Activated T-helper 1 cell treated with anti-CD3 and anti-CD28 coated beads, Interleukin-2, amount 50 U/mL, for 16 hours (primary cell): Measurements from ENCODE around the gene AURKA.
"Not testable (repeated sequence)": the region's sequence is repeated elsewhere in the genome, so short reads cannot be mapped to it uniquely, and the experiment has no call there.

ENCODE experiments used
- DNase-seq, 2 donors: peaks; one replicate each; pipeline ENCODE4 v3.0.0-alpha.2; 2020; ENCODE audit warnings: low read depth in 1 of 2, low spot score in 1 of 2

AURKA gene

GRCh38 chr20:56360133-56360907 lies 31.7 kb downstream of the AURKA start:
- DNase-seq = no peak

- DNase-seq = no peak
Measured at GRCh38 chr20:56359212-56360132, 32.5 kb downstream of the AURKA start.

- DNase-seq = peak; percentile 59 to 77
Measured at GRCh38 chr20:56358600-56359211, 33.3 kb downstream of the AURKA start, which contains the start of gene FAM210B. TSS of gene FAM210B (plus strand) at chr20:56358974. CDS start at chr20:56359006, 32 bp downstream.

GRCh38 chr20:56358070-56358469 lies 33.9 kb downstream of the AURKA start:
- no peak for DNase-seq

GRCh38 chr20:56353356-56353755 lies 38.7 kb downstream of the AURKA start:
- no peak for DNase-seq

GRCh38 chr20:56352345-56353055 lies 39.5 kb downstream of the AURKA start:
- DNase-seq = no peak

GRCh38 chr20:56350842-56351241 lies 41.2 kb downstream of the AURKA start:
- no peak for DNase-seq

- no peak for DNase-seq
Measured at GRCh38 chr20:56348746-56349145, 43.3 kb downstream of the AURKA start.

GRCh38 chr20:56348305-56348693 lies 43.7 kb downstream of the AURKA start:
- DNase-seq = no peak

GRCh38 chr20:56347628-56348304 lies 44.2 kb downstream of the AURKA start:
- DNase-seq = no peak

GRCh38 chr20:56345911-56346310 lies 46.1 kb downstream of the AURKA start:
- no peak for DNase-seq

- no peak for DNase-seq
Measured at GRCh38 chr20:56343861-56344381, 48.1 kb downstream of the AURKA start.

GRCh38 chr20:56342783-56343182 lies 49.2 kb downstream of the AURKA start:
- DNase-seq = no peak

GRCh38 chr20:56336709-56337108 lies 55.3 kb downstream of the AURKA start:
- not testable (repeated sequence) for DNase-seq

GRCh38 chr20:56328861-56329260 lies 63.2 kb downstream of the AURKA start:
- DNase-seq = no peak

- no peak for DNase-seq
Measured at GRCh38 chr20:56324806-56325205, 67.2 kb downstream of the AURKA start.

- no peak for DNase-seq
Measured at GRCh38 chr20:56323656-56324055, 68.4 kb downstream of the AURKA start.

- DNase-seq = no peak
Measured at GRCh38 chr20:56323206-56323605, 68.8 kb downstream of the AURKA start.

- DNase-seq = no peak
Measured at GRCh38 chr20:56322681-56323080, 69.3 kb downstream of the AURKA start.
